K562 (cell line): Measurements from ENCODE around the gene SMC6. TPM values are rescaled to one million over a fixed set of nuclear protein-coding genes. Genes with fewer than 3 reads are reported as not detected.

Source experiments
- ATAC-seq: fragments of 200-7000 bp; cut with Tn5 transposase; 3 replicates; pipeline ENCODE4 v1.9.1; 2020; ENCODE audit warnings: moderate library complexity
- BruUV-seq: library from RNA; stranded (reverse); fragments of 400-500 nt; replicated peaks from 2 replicates; lab custom pipeline; 2021; lab: Mats Ljungman, UMichigan
- CTCF ChIA-PET: fragments of 300-600 bp; formaldehyde crosslinking; extraction: SDS; loops from one replicate; lab custom pipeline; 2021; ENCODE audit warnings: low intra/inter-chr PET ratio; lab: Yijun Ruan, JAX
- POLR2A ChIA-PET: fragments of 300-600, 350-650 bp; sonication (Branson Sonifier 250); formaldehyde crosslinking; extraction: SDS; loops from one replicate; lab custom pipeline; 2021; ENCODE audit warnings: antibody characterized with exemption, inconsistent platforms; lab: Yijun Ruan, JAX
- DNase-seq, 4 experiments: peaks; one replicate each; pipeline versions ENCODE4 v3.0.0 to v3.0.0-alpha.2; 2011 to 2018; ENCODE audit warnings: low spot score in 3 of 4, mixed read lengths in 3 of 4; ENCODE audit errors: extremely low read depth in 1 of 4
- FAIRE-seq: peaks from 2 replicates; lab custom pipeline; 2011; peaks lifted over from hg19 to GRCh38; lab: Jason Lieb, UNC
- H2AFZ ChIP-seq: 2 replicates; pipeline ENCODE4 v1.6.0; 2011; ENCODE audit warnings: low read depth, low read length, control low read depth, inconsistent platforms
- H3K27ac ChIP-seq: fragments of 200-600 bp; 3 replicates; pipeline ENCODE4 v1.8.0; 2011; ENCODE audit warnings: low read depth, mild to moderate bottlenecking, control low read depth, inconsistent platforms, low read length, moderate library complexity, mixed read lengths; ENCODE audit errors: extremely low read depth
- H3K27me3 ChIP-seq, 2 experiments: fragments of 300-600 bp in 1 of 2; 2 replicates in 1 of 2; 3 replicates in 1 of 2; pipeline versions ENCODE4 v1.6.0 to v1.8.0; 2011; ENCODE audit warnings: inconsistent platforms in 2 of 2, low read length in 2 of 2, mild to moderate bottlenecking in 1 of 2, mixed read lengths in 1 of 2, moderate library complexity in 1 of 2; ENCODE audit not compliant: control insufficient read depth in 2 of 2, insufficient read depth in 2 of 2
- H3K36me3 ChIP-seq: fragments of 300-600 bp; 3 replicates; pipeline ENCODE4 v1.8.0; 2011; ENCODE audit warnings: mild to moderate bottlenecking, low read length, inconsistent platforms; ENCODE audit not compliant: control insufficient read depth, insufficient read depth
- H3K4me1 ChIP-seq, 2 experiments: fragments of 200-600 bp in 1 of 2; replicated peaks in 1 of 2; 2 replicates in 1 of 2; 3 replicates in 1 of 2; pipeline versions ENCODE4 v1.5.1 to v1.8.0; 2011; ENCODE audit warnings: inconsistent platforms in 2 of 2, low read length in 2 of 2, mild to moderate bottlenecking in 1 of 2, mixed read lengths in 1 of 2, moderate library complexity in 1 of 2; ENCODE audit not compliant: control insufficient read depth in 2 of 2, insufficient read depth in 2 of 2
- H3K4me2 ChIP-seq: 2 replicates; pipeline ENCODE4 v1.6.1; 2011; ENCODE audit warnings: low read length, control low read depth, inconsistent platforms, mixed read lengths; ENCODE audit not compliant: insufficient read depth
- H3K4me3 ChIP-seq: fragments of 200-600 bp; sonication (generic), shearing (Covaris generic); 2 replicates; pipeline ENCODE4 v1.5.1; 2016; ENCODE audit warnings: control low read depth, inconsistent platforms
- H3K79me2 ChIP-seq: fragments of 200-600 bp; 3 replicates; pipeline ENCODE4 v1.8.0; 2011; ENCODE audit warnings: low read length, inconsistent platforms; ENCODE audit not compliant: control insufficient read depth, insufficient read depth
- H3K9ac ChIP-seq, 2 experiments: 2 replicates each; pipeline versions ENCODE4 v1.6.0 to v1.6.1; 2011; ENCODE audit warnings: low read depth in 2 of 2, low read length in 2 of 2, control low read depth in 1 of 2, inconsistent platforms in 1 of 2, mild to moderate bottlenecking in 1 of 2, mixed read lengths in 1 of 2; ENCODE audit not compliant: insufficient read depth in 1 of 2
- H3K9me1 ChIP-seq: one replicate; pipeline ENCODE4 v1.6.0; 2011; ENCODE audit warnings: inconsistent platforms, mild to moderate bottlenecking, low read length, moderate library complexity; ENCODE audit not compliant: control insufficient read depth, insufficient read depth
- H3K9me3 ChIP-seq: replicated peaks from 2 replicates; pipeline ENCODE4 v1.5.1; 2011; ENCODE audit warnings: low read depth, low read length, inconsistent platforms; ENCODE audit not compliant: control insufficient read depth, insufficient read depth
- H4K20me1 ChIP-seq: replicated peaks from 2 replicates; pipeline ENCODE4 v1.6.1; 2011; ENCODE audit warnings: low read length, inconsistent platforms, mixed read lengths; ENCODE audit not compliant: control insufficient read depth, insufficient read depth
- ATF2 ChIP-seq: sonication (generic); formaldehyde crosslinking; IDR thresholded peaks from 2 replicates; pipeline ENCODE4 v1.8.1; 2022; ENCODE audit warnings: missing genetic modification reagents
- CSDE1 ChIP-seq, 2 experiments: fragments of 450-650 bp; IDR thresholded peaks; 2 replicates each; pipeline ENCODE4 v1.6.1; 2016; ENCODE audit warnings: mild to moderate bottlenecking in 1 of 2
- SNIP1 ChIP-seq: fragments of 450-650 bp; IDR thresholded peaks from 2 replicates; pipeline ENCODE4 v1.7.1; 2017; ENCODE audit warnings: low read depth, mild to moderate bottlenecking
- ZBTB7A ChIP-seq: IDR thresholded peaks from 2 replicates; pipeline ENCODE4 v1.6.1; 2011; ENCODE audit warnings: low read depth, mild to moderate bottlenecking, low read length, moderate library complexity, borderline replicate concordance; ENCODE audit not compliant: control insufficient read depth
- ZNF316 ChIP-seq: fragments of 450-650 bp; IDR thresholded peaks from 2 replicates; pipeline ENCODE4 v1.6.1; 2016
- ZNF57 ChIP-seq: fragments of 450-650 bp; formaldehyde crosslinking; IDR thresholded peaks from 2 replicates; pipeline ENCODE4 v1.4.0; 2020; ENCODE audit warnings: mild to moderate bottlenecking, moderate library complexity
- WGBS: fragments of 100-300 bp; shearing (Covaris generic); methylation state at CpG from one replicate; pipeline ENCODE4 v1.1.6; 2016; ENCODE audit warnings: low coverage, mixed read lengths; ENCODE audit not compliant: insufficient coverage; ENCODE audit errors: missing lambda C conversion rate; 5-methylcytosine and 5-hydroxymethylcytosine counted together
- in situ Hi-C: fragments of 300-500 bp; cut with MboI; formaldehyde crosslinking; loops from 4 replicates; pipeline ENCODE4 v1.15.0; 2018; ENCODE audit warnings: inconsistent platforms, mixed read lengths
- intact Hi-C: fragments of 100-400 bp; cut with micrococcal nuclease; formaldehyde crosslinking; loops from 2 replicates; pipeline ENCODE4 v1.14.2; 2022
- polyA plus RNA-seq, 8 experiments: library from polyadenylated mRNA; depleted of rRNA in 4 of 8; stranded (reverse) in 5 of 8; unstranded in 3 of 8; fragments of >200 nt; fragmentation: Nextera tagmentation in 2 of 8; fragmentation: Illumina TruSeq in 1 of 8; extraction: Ambion mirVana in 2 of 8; extraction: Trizol in 1 of 8; gene quantifications; 2 replicates each; pipeline versions ENCODE4 v1.2.1 to v1.2.3, GENCODE V29; 2011 to 2014; ENCODE audit warnings: inconsistent platforms in 1 of 8, missing spikeins in 1 of 8
- total RNA-seq, 7 experiments: library from RNA; depleted of rRNA in 6 of 7; stranded (reverse); fragments of >200 nt in 6 of 7; fragmentation: Illumina TruSeq in 2 of 7; extraction: Trizol in 2 of 7; gene quantifications; 2 replicates each; pipeline versions ENCODE4 v1.2.1 to v1.2.3, GENCODE V29; 2011 to 2021; ENCODE audit warnings: low replicate concordance in 1 of 7

SMC6 gene
- total and polyA plus RNA-seq, 9 of the 15 experiments (the other 6 are each of a cell fraction or from before 2014, with no cell fraction given), result 14.2 to 75.9 (median 47.7) TPM

- Histone ChIP-seq H3K27ac (no peak overlapping the region), H2AFZ (no peak overlapping the region), H3K9me1 (no peaks in the 10 kb centered on the region), H4K20me1 (no peaks in the 10 kb centered on the region), H3K9ac (no peak overlapping the region), H3K9me3 (no peaks in the 10 kb centered on the region), H3K4me1 (no peaks in the 10 kb centered on the region), H3K4me2 (no peak overlapping the region), H3K36me3 (peaks cover 75% of the 10 kb centered on the region), H3K79me2 (peaks cover 4% of the 10 kb centered on the region; the same call in 1 of the 3 replicates), H3K27me3 (no peaks in the 10 kb centered on the region), H3K4me3 (no peak overlapping the region)
- intact Hi-C loops, result no loop called here
- DNase-seq (no peak), ATAC-seq (no peak), FAIRE-seq (no peak)
- TF ChIP-seq ZBTB7A (no peak), CSDE1 (IDR thresholded peaks at IDR 0.05) (no peak), ZNF57 (CRISPR knock-in tag) (no peak), ZNF316 (peak; percentile 54), ATF2 (CRISPR knock-in tag) (no peak), SNIP1 (no peak)
- CTCF ChIA-PET, result no interaction called here
- 96% methylated on average over 7 of the region's 7 CpGs for WGBS
- POLR2A ChIA-PET, result no interaction called here
- no TSS peak for BruUV-seq
- in situ Hi-C loops, result no loop called here
Observed at GRCh38 chr2:17690776-17691175, 62.8 kb downstream of the SMC6 start.
